Activated naive CD4-positive, alpha-beta T cell treated with anti-CD3 and anti-CD28 coated beads, Interleukin-2, amount 10 ng/mL, durations not matched to agents 7 days and 5 days (primary cell): ENCODE data around the gene DENND1B.

Experiments
- CTCF ChIA-PET: fragments of 350-600 bp; sonication (Branson Sonifier 250); formaldehyde crosslinking; loops from one replicate; lab custom pipeline; 2021; ENCODE audit warnings: antibody characterized with exemption; lab: Charles Lee
- DNase-seq: peaks from one replicate; pipeline ENCODE4 v3.0.0-alpha.2; 2020
- H3K27ac Mint-ChIP-seq: one replicate; pipeline ENCODE4 v1.8.0; 2021; ENCODE audit warnings: mild to moderate bottlenecking, moderate library complexity, mixed read lengths
- H3K27me3 Mint-ChIP-seq: one replicate; pipeline ENCODE4 v1.8.0; 2021; ENCODE audit warnings: mild to moderate bottlenecking, mixed read lengths
- H3K36me3 Mint-ChIP-seq: one replicate; pipeline ENCODE4 v1.8.0; 2021; ENCODE audit warnings: mixed read lengths
- H3K4me1 Mint-ChIP-seq: one replicate; pipeline ENCODE4 v1.8.0; 2021; ENCODE audit warnings: mixed read lengths
- H3K4me3 Mint-ChIP-seq: one replicate; pipeline ENCODE4 v1.8.0; 2021; ENCODE audit warnings: mild to moderate bottlenecking, moderate library complexity, mixed read lengths
- H3K9me3 Mint-ChIP-seq: one replicate; pipeline ENCODE4 v1.8.0; 2021; ENCODE audit warnings: mixed read lengths

DENND1B gene

GRCh38 chr1:197745911-197746310 is 29.4 kb downstream of the DENND1B start:
- no peak overlapping the region for H3K4me3 Mint-ChIP-seq
- CTCF ChIA-PET, result no interaction called here
- peaks cover 20% of the 10 kb centered on the region for H3K36me3 Mint-ChIP-seq
- H3K4me1 Mint-ChIP-seq, result peaks cover 11% of the 10 kb centered on the region
- H3K27ac Mint-ChIP-seq, result no peak overlapping the region
- DNase-seq, result no peak
- no peaks in the 10 kb centered on the region for H3K27me3 Mint-ChIP-seq
- no peaks in the 10 kb centered on the region for H3K9me3 Mint-ChIP-seq

GRCh38 chr1:197744979-197745378 is 30.3 kb downstream of the DENND1B start:
- H3K27ac Mint-ChIP-seq, result no peak overlapping the region
- H3K4me3 Mint-ChIP-seq, result no peak overlapping the region
- CTCF ChIA-PET, result no interaction called here
- H3K4me1 Mint-ChIP-seq, result peaks cover 2% of the 10 kb centered on the region
- peaks cover 18% of the 10 kb centered on the region for H3K36me3 Mint-ChIP-seq
- H3K27me3 Mint-ChIP-seq, result no peaks in the 10 kb centered on the region
- DNase-seq, result no peak
- no peaks in the 10 kb centered on the region for H3K9me3 Mint-ChIP-seq

GRCh38 chr1:197743578-197743977 is 31.7 kb downstream of the DENND1B start:
- H3K4me3 Mint-ChIP-seq, result no peak overlapping the region
- CTCF ChIA-PET, result no interaction called here
- peaks cover 2% of the 10 kb centered on the region for H3K4me1 Mint-ChIP-seq
- no peaks in the 10 kb centered on the region for H3K27me3 Mint-ChIP-seq
- no peak overlapping the region for H3K27ac Mint-ChIP-seq
- DNase-seq, result no peak
- H3K36me3 Mint-ChIP-seq, result peaks cover 18% of the 10 kb centered on the region
- no peaks in the 10 kb centered on the region for H3K9me3 Mint-ChIP-seq

DNA sequence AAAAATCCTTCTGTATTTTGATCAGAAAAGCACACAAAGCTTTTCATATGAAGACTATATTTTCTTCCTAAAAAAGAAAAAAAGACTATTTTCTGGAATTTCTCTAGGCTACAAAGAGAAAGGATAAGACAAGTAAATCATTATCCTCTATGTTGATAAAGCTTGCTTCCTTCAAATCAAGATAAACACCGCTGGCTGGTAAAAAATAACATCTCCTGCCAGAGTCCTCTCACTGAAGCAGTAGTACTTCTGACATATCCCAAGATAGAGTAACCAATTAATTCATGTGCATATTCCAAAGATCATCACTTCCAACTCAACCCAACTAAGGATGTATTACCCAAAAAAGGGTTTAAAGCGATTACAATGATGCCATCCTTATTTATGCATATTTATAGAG is 34.3 kb downstream of the DENND1B start:
- Mint-ChIP-seq H3K4me1 (peaks cover 2% of the 10 kb centered on the region), H3K27me3 (no peaks in the 10 kb centered on the region), H3K27ac (no peak overlapping the region), H3K36me3 (peaks cover 11% of the 10 kb centered on the region), H3K9me3 (no peaks in the 10 kb centered on the region), H3K4me3 (no peak overlapping the region)
- no peak for DNase-seq
- CTCF ChIA-PET, result no interaction called here

DNA sequence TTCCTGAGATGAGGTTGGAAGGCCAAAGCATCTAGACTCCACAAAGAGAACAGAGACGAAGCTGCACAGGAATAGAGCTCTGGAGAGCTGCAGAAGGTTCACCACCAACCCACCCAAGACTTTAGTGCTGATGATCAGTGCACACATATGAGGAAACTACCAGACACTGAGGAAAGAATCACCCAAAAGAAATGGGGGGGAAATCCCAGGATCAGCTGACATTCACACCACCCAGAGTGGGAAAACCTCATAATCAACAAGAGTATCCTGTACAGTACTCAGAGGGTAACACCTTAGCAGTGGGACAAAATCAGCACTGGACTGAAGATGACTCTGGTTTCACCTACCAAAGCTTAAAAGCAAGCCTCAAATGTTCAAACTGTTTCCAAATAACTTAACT is 36.4 kb downstream of the DENND1B start:
- Mint-ChIP-seq H3K27ac (no peak overlapping the region), H3K36me3 (peaks cover 13% of the 10 kb centered on the region), H3K9me3 (no peaks in the 10 kb centered on the region), H3K4me1 (peaks cover 2% of the 10 kb centered on the region), H3K27me3 (no peaks in the 10 kb centered on the region), H3K4me3 (no peak overlapping the region)
- CTCF ChIA-PET, result no interaction called here
- no peak for DNase-seq

DNA sequence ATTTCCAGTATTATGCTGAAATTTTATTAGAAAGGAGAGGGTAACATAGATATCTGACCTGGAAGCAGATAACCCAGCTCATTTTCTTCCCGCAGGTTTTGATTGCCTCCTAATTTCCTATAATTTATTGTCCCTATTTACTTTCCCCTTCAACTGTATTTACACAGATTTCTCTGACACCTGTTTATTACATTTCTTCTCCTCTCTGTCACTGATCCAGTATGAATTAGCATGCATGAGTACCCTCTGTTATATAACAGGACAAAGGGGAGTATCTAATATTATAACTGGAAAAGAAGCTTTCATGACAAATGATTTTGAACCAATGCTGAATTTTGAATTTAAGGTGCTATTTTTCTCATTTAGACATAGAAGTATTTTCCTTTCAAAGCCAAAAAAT is 37.4 kb downstream of the DENND1B start:
- Mint-ChIP-seq H3K27ac (no peak overlapping the region), H3K4me1 (peaks cover 2% of the 10 kb centered on the region), H3K36me3 (peaks cover 13% of the 10 kb centered on the region), H3K27me3 (no peaks in the 10 kb centered on the region), H3K9me3 (no peaks in the 10 kb centered on the region), H3K4me3 (no peak overlapping the region)
- DNase-seq, result no peak
- CTCF ChIA-PET, result no interaction called here

DNA sequence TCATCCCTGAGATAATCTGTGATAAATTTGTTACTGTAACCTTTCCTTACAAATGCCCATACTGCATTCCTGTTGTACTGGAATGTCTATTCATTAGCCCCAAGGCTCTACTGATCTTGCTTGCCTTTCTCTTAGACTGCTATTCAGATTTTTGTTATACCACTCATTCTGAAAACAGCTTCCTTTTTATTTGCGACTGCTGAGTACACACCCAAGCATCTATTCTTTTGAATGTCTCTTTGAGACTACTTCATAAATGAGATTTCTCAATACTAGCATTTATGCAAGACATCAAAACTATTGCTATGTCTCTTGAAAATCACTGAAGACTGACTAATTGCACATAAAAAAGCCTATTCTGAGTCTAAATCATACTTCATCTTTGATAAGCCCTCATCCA is 38.6 kb downstream of the DENND1B start:
- H3K27ac Mint-ChIP-seq, result no peak overlapping the region
- CTCF ChIA-PET, result no interaction called here
- H3K4me3 Mint-ChIP-seq, result no peak overlapping the region

DNA sequence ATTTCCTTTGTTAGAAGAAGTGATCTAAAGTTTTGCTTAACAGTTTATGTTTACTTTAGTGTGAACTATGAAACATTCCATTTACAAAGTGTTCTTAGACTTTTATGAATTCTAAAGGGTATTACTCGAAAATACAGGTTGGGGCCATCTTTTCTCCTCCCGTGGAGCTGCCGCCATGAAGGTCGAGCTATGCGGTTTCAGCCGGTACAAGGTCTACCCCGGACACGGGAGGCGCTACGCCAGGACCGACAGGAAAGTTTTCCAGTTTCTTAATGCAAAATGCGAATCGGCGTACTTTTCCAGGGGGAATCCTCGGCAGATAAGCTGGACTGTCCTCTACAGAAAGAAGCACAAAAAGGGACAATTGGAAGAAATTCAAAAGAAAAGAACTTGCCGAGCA is 39.8 kb downstream of the DENND1B start:
- H3K9me3 Mint-ChIP-seq, result no peaks in the 10 kb centered on the region
- CTCF ChIA-PET, result no interaction called here
- peaks cover 21% of the 10 kb centered on the region for H3K36me3 Mint-ChIP-seq
- H3K27ac Mint-ChIP-seq, result no peak overlapping the region
- DNase-seq, result no peak
- H3K4me1 Mint-ChIP-seq, result no peaks in the 10 kb centered on the region
- H3K4me3 Mint-ChIP-seq, result no peak overlapping the region
- H3K27me3 Mint-ChIP-seq, result no peaks in the 10 kb centered on the region

More for the DNA sequence above, 38.6 kb downstream of the DENND1B start:
- Mint-ChIP-seq H3K27me3 (no peaks in the 10 kb centered on the region), H3K9me3 (no peaks in the 10 kb centered on the region), H3K36me3 (peaks cover 19% of the 10 kb centered on the region), H3K4me1 (peaks cover 2% of the 10 kb centered on the region)
- DNase-seq, result no peak

DNA sequence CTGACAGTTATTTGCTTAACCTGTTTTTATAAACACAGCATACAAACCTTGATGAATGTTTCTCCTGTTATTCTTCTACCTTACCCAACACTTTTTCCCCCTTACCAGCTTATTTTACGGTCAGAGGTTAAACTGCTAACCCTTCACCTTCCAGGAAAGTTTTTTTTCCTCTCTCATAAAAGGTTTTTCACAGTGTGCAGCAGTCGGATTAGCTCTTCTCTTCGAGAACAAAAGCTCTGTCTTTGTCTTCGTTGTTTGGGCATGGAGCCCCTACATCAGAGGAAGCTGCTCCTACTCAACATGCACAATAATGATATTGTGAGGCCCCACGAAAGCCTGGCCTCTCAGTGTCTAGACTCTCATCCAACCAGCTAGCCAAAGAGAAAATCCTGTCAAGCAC is 42.0 kb downstream of the DENND1B start:
- H3K9me3 Mint-ChIP-seq, result peaks cover 4% of the 10 kb centered on the region

GRCh38 chr1:197732187-197732586 is 43.1 kb downstream of the DENND1B start:
- Mint-ChIP-seq H3K27me3 (no peaks in the 10 kb centered on the region), H3K4me3 (no peak overlapping the region), H3K27ac (no peak overlapping the region), H3K9me3 (peaks cover 4% of the 10 kb centered on the region), H3K36me3 (peaks cover 24% of the 10 kb centered on the region), H3K4me1 (no peaks in the 10 kb centered on the region)
- no peak for DNase-seq
- CTCF ChIA-PET, result interaction anchor here (0.6 kb wide), 1 partner anchor 190 kb away, joined by 3 read pairs; no protein-coding TSS in a partner anchor

More for the DNA sequence above, 42.0 kb downstream of the DENND1B start:
- no peak overlapping the region for H3K27ac Mint-ChIP-seq
- no peak overlapping the region for H3K4me3 Mint-ChIP-seq
- H3K36me3 Mint-ChIP-seq, result peaks cover 21% of the 10 kb centered on the region
- no peaks in the 10 kb centered on the region for H3K4me1 Mint-ChIP-seq
- no peak for DNase-seq
- CTCF ChIA-PET, result no interaction called here
- H3K27me3 Mint-ChIP-seq, result no peaks in the 10 kb centered on the region

DNA sequence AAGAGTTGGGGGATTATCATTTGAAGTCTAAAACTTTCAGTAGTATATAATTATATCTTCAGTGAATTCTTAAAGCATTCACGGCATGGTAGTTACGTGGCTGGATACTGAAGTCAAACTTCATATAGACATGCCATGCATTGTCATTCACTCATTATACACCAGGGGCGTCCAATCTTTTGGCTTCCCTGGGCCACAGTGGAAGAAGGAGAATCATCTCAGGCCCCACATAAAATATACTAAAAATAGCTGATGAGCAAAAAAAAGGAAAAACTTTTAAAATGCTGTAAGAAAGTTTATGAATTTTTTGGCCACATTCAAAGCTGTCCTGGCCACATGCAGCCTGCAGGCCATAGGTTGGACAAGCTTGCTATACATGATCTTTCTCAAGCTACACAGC is 43.8 kb downstream of the DENND1B start:
- H3K27ac Mint-ChIP-seq, result no peak overlapping the region
- CTCF ChIA-PET, result interaction anchor here (0.6 kb wide), 1 partner anchor 191 kb away, joined by 3 read pairs; no protein-coding TSS in a partner anchor

DNA sequence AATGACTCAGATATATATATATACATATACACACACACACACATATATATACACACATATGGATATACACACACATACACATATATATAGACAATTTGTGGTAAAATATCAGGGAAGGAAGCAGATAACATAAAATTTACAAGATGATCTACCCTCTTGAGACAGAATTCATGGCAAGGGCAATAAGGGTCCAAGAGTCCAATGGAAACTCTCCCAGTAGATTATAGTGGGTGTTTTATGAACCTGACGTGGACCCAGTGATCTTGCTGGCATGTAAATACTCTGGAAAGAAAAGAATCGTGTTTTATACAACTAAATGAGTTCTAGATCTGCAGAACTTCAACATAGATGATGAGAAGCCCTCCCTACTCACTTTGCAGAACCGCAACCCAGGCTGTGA is 49.3 kb downstream of the DENND1B start:
- CTCF ChIA-PET, result no interaction called here
- Mint-ChIP-seq H3K4me1 (no peaks in the 10 kb centered on the region), H3K9me3 (peaks cover 26% of the 10 kb centered on the region), H3K27ac (no peak overlapping the region), H3K27me3 (no peaks in the 10 kb centered on the region), H3K36me3 (peaks cover 20% of the 10 kb centered on the region), H3K4me3 (no peak overlapping the region)
- no peak for DNase-seq

More for the DNA sequence above, 43.8 kb downstream of the DENND1B start:
- no peak for DNase-seq
- Mint-ChIP-seq H3K9me3 (peaks cover 7% of the 10 kb centered on the region), H3K27me3 (no peaks in the 10 kb centered on the region), H3K4me1 (no peaks in the 10 kb centered on the region), H3K4me3 (no peak overlapping the region), H3K36me3 (peaks cover 23% of the 10 kb centered on the region)

GRCh38 chr1:197725044-197725443 is 50.2 kb downstream of the DENND1B start:
- Mint-ChIP-seq H3K36me3 (peaks cover 18% of the 10 kb centered on the region), H3K4me3 (no peak overlapping the region), H3K27ac (peak overlapping the region; percentile 69), H3K9me3 (peaks cover 26% of the 10 kb centered on the region), H3K4me1 (no peaks in the 10 kb centered on the region), H3K27me3 (no peaks in the 10 kb centered on the region)
- CTCF ChIA-PET, result no interaction called here
- DNase-seq, result no peak

DNA sequence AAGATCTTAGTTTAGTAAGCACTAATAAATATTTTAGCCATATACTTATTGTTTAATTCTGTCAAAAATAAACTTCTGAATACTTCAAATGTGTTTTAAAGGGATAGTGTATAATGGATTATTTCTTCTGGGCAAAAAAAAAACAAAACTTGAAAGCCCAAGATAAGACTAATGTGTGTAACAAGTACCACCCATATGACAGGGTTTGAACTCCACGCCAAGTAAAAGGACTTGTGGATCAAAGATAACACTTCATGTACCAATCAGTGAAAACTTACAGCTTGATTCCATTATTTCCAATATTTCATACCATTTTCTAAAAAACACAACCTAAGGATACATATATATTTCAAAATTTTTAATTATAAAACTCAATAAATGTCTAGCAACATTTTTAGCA is 59.5 kb downstream of the DENND1B start:
- Mint-ChIP-seq H3K27ac (no peak overlapping the region), H3K4me1 (no peaks in the 10 kb centered on the region), H3K4me3 (no peak overlapping the region), H3K27me3 (no peaks in the 10 kb centered on the region), H3K9me3 (no peaks in the 10 kb centered on the region), H3K36me3 (no peaks in the 10 kb centered on the region)
- no peak for DNase-seq
- CTCF ChIA-PET, result no interaction called here

GRCh38 chr1:197706601-197707000 is 68.7 kb downstream of the DENND1B start:
- H3K27ac Mint-ChIP-seq, result no peak overlapping the region
- H3K9me3 Mint-ChIP-seq, result peaks cover 3% of the 10 kb centered on the region
- no peaks in the 10 kb centered on the region for H3K36me3 Mint-ChIP-seq
- H3K27me3 Mint-ChIP-seq, result no peaks in the 10 kb centered on the region
- no peak overlapping the region for H3K4me3 Mint-ChIP-seq
- no peak for DNase-seq
- peaks cover 3% of the 10 kb centered on the region for H3K4me1 Mint-ChIP-seq
- CTCF ChIA-PET, result no interaction called here

GRCh38 chr1:197705941-197706340 is 69.3 kb downstream of the DENND1B start:
- peaks cover 3% of the 10 kb centered on the region for H3K9me3 Mint-ChIP-seq
- DNase-seq, result no peak
- H3K4me3 Mint-ChIP-seq, result no peak overlapping the region
- H3K36me3 Mint-ChIP-seq, result peaks cover 3% of the 10 kb centered on the region
- peaks cover 3% of the 10 kb centered on the region for H3K4me1 Mint-ChIP-seq
- CTCF ChIA-PET, result interaction anchor here (0.8 kb wide), 1 partner anchor 186 kb away, joined by 4 read pairs; no protein-coding TSS in a partner anchor
- H3K27ac Mint-ChIP-seq, result no peak overlapping the region
- H3K27me3 Mint-ChIP-seq, result no peaks in the 10 kb centered on the region
